BLaER1 treated with 17β-estradiol and CSF1 and Interleukin-3, amounts not matched to agents 10 nM and 100 nM (cell line): ENCODE data around the gene ASPSCR1.

Experiments
- H3K27ac ChIP-seq, 11 experiments: shearing (Covaris generic); formaldehyde crosslinking; 2 replicates each; pipeline ENCODE4 v1.8.1; 2022
- H3K27me3 ChIP-seq, 11 experiments: shearing (Covaris generic); formaldehyde crosslinking; 2 replicates each; pipeline ENCODE4 v1.8.1; 2022
- H3K36me3 ChIP-seq, 11 experiments: shearing (Covaris generic); formaldehyde crosslinking; 2 replicates each; pipeline ENCODE4 v1.8.1; 2022
- H3K4me1 ChIP-seq, 10 experiments: shearing (Covaris generic); formaldehyde crosslinking; 2 replicates each; pipeline ENCODE4 v1.8.1; 2022
- H3K4me2 ChIP-seq, 11 experiments: shearing (Covaris generic); formaldehyde crosslinking; 2 replicates each; pipeline ENCODE4 v1.8.1; 2022
- H3K4me3 ChIP-seq, 10 experiments: shearing (Covaris generic); formaldehyde crosslinking; 2 replicates each; pipeline ENCODE4 v1.8.1; 2022
- H3K9ac ChIP-seq, 11 experiments: shearing (Covaris generic); formaldehyde crosslinking; 2 replicates each; pipeline ENCODE4 v1.8.1; 2022
- H3K9me3 ChIP-seq, 11 experiments: shearing (Covaris generic); formaldehyde crosslinking; replicated peaks in 1 of 11; 2 replicates each; pipeline ENCODE4 v1.8.1; 2022
- H4K20me1 ChIP-seq, 11 experiments: shearing (Covaris generic); formaldehyde crosslinking; 2 replicates each; pipeline ENCODE4 v1.8.1; 2022
- Cebpa-rat ChIP-seq, 11 experiments: shearing (Covaris generic); IDR thresholded peaks; 2 replicates each; pipeline ENCODE4 v1.8.1; 2022

Gene ASPSCR1

GRCh38 chr17:81977211-81977808, at the start of gene ASPSCR1:
ASPSCR1 (plus strand) TSS chr17:81977629; CDS start chr17:81977647, 18 bp downstream.
- Histone ChIP-seq H3K9me3 (peaks cover 8 to 20% (median 19%) of the 10 kb centered on the region in 11 experiments; a peak in 21 of 22 replicates), H3K4me2 (peak within 1 kb of the TSS; percentile 95 to 99 (median 97)), H3K27ac (peak within 1 kb of the TSS; percentile 94 to 99 (median 98)), H3K36me3 (peaks cover 0 to 18% (median 9%) of the 10 kb centered on the region in 11 experiments; a peak in 13 of 22 replicates), H3K9ac (peak within 1 kb of the TSS; percentile 92 to 99 (median 96)), H3K4me3 (peak within 1 kb of the TSS; percentile 70 to 84 (median 76)), H3K4me1 (peaks cover 45 to 58% (median 56%) of the 10 kb centered on the region in 10 experiments), H3K27me3 (peaks cover 31 to 43% (median 38%) of the 10 kb centered on the region in 11 experiments), H4K20me1 (peaks cover 0 to 44% (median 40%) of the 10 kb centered on the region in 11 experiments; a peak in 20 of 22 replicates)
- no peak for TF ChIP-seq Cebpa-rat (IDR thresholded peaks at IDR 0.05)

DNA sequence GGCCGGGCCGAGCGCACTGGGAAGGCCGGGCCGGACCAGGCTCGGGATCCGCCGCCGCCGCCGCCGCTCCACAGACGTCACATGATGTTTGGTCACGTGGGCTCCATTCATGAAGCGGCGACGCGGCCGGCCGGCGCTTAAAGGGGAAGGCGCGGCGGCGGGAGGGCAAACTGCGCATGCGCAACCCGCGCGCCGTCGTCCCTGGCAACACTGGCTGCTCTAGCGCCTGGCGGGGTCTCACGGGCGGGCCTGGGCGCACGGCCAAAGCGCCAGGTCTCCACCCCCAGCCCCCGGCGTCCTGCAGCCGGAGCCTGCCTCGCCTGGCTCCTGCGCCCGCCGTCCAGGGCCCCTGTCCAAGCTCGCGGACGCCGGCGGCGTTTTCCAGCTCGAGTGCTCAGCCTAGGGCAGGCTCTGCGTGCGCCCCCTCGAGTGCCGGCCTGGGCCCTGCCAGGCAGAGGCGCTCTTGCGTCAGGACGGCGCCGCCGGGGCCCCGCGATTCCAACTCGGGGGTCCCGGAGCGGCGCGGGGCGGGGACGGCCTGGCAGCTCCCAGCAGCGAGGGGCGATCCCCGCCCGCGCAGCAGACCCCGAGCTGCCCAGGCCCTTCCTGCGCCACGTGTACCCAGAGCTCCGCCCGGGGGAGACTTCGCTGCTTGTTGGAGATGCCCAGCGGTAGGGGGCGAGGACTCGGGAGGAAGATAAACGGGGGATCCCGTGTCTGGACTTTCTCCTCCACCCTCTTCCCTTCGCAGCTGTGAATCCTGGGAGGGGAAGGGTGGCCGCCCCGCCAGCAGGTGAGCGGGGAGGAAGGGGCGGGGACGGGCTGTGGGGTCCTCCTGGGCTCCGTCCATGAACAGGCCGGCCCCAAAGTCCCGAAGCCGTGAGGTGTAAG, 49.5 kb upstream of the ASPSCR1 start, which contains the start of gene MAFG:
TSS of gene MAFG (minus strand) at position 83 of the 891 bp plus-strand sequence. CDS start 4,550 bp downstream, outside the sequence.
- peak within 1 kb of the TSS; percentile 98 to 100 (median 100) for H3K4me2 ChIP-seq
- H3K9me3 ChIP-seq = no peaks in the 10 kb centered on the region
- peaks cover under 1 to 6% (median 1%) of the 10 kb centered on the region in 11 experiments; a peak in 19 of 22 replicates for H3K36me3 ChIP-seq
- peaks cover 15 to 24% (median 19%) of the 10 kb centered on the region in 11 experiments for H3K27me3 ChIP-seq
- H3K4me3 ChIP-seq = peak within 1 kb of the TSS; percentile 91 to 99 (median 94)
- H3K27ac ChIP-seq = peak within 1 kb of the TSS; percentile 88 to 99 (median 98)
- H3K4me1 ChIP-seq = peaks cover 52 to 84% (median 77%) of the 10 kb centered on the region in 10 experiments
- peaks cover 10 to 72% (median 33%) of the 10 kb centered on the region in 11 experiments; a peak in 18 of 22 replicates for H4K20me1 ChIP-seq
- no peak for TF ChIP-seq Cebpa-rat (IDR thresholded peaks at IDR 0.05)
- peak within 1 kb of the TSS; percentile 89 to 99 (median 96) for H3K9ac ChIP-seq

GRCh38 chr17:81928544-81929252, 48.7 kb upstream of the ASPSCR1 start:
- peak overlapping the region; percentile 88 to 98 (median 97) for H3K4me2 ChIP-seq
- H3K27me3 ChIP-seq = peaks cover 15 to 24% (median 19%) of the 10 kb centered on the region in 11 experiments
- H4K20me1 ChIP-seq = peaks cover 10 to 74% (median 27%) of the 10 kb centered on the region in 11 experiments; a peak in 17 of 22 replicates
- H3K27ac ChIP-seq = peak overlapping the region in 10 of 11 experiments; percentile 93 to 99 (median 98); a peak in 18 of 22 replicates
- peak overlapping the region; percentile 89 to 99 (median 96) for H3K9ac ChIP-seq
- H3K4me1 ChIP-seq = peaks cover 46 to 84% (median 71%) of the 10 kb centered on the region in 10 experiments
- no peaks in the 10 kb centered on the region for H3K9me3 ChIP-seq
- H3K4me3 ChIP-seq = peak overlapping the region; percentile 91 to 99 (median 94)
- H3K36me3 ChIP-seq = peaks cover 0 to 13% (median 8%) of the 10 kb centered on the region in 11 experiments; a peak in 9 of 22 replicates
- TF ChIP-seq Cebpa-rat (IDR thresholded peaks at IDR 0.05) = no peak

DNA sequence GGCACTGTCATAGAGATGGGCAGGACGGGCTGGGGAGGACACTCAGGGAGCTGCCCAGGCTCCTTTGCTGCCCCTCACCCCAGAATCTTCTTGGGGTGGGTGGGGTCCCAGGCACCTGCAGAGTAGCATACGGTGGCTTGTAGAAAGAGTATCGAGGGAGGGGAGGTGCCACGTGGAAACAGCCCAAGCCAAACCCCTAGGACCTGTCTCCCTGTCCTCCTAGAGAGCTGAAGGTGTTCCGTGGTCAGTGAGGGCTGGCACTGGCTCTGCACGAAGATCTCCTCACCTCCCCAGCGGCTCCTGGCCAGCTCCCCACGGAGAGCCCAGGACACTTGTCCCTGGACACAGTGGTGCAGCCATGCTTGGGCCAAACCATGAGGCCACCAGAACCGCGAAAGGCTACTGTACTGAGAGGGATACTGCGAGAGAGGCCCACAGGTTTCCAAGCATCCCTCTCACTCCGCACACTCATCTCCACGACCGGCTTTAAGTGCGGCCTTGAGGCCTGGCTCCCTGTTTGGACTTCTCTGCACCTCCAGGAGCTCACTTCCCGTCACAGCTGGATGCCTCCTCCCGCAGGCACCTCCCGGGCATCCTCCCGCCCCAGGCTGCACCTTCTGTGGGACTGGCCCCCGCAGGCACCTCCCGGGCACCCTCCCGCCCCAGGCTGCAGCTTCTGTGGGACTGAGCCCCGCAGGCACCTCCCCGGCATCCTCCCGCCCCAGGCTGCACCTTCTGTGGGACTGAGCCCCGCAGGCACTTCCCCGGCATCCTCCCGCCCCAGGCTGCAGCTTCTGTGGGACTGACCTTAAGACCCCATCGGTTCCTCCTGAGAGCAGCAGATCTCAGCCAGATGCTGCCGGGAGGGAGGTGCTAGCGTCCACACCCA, 47.9 kb upstream of the ASPSCR1 start:
- Histone ChIP-seq H3K36me3 (peaks cover 0 to 20% (median 15%) of the 10 kb centered on the region in 11 experiments; a peak in 11 of 22 replicates), H3K27ac (no peak overlapping the region), H3K4me3 (peak overlapping the region in 6 of 10 experiments; percentile 91 to 98 (median 94); a peak in 9 of 20 replicates), H3K4me1 (peaks cover 38 to 81% (median 65%) of the 10 kb centered on the region in 10 experiments), H4K20me1 (peaks cover 10 to 81% (median 23%) of the 10 kb centered on the region in 11 experiments; a peak in 17 of 22 replicates), H3K27me3 (peaks cover 15 to 24% (median 19%) of the 10 kb centered on the region in 11 experiments), H3K9me3 (no peaks in the 10 kb centered on the region), H3K4me2 (peak overlapping the region; percentile 88 to 98 (median 97)), H3K9ac (peak overlapping the region in 5 of 11 experiments; percentile 94 to 99 (median 97); a peak in 11 of 22 replicates)
- no peak for TF ChIP-seq Cebpa-rat (IDR thresholded peaks at IDR 0.05)

DNA sequence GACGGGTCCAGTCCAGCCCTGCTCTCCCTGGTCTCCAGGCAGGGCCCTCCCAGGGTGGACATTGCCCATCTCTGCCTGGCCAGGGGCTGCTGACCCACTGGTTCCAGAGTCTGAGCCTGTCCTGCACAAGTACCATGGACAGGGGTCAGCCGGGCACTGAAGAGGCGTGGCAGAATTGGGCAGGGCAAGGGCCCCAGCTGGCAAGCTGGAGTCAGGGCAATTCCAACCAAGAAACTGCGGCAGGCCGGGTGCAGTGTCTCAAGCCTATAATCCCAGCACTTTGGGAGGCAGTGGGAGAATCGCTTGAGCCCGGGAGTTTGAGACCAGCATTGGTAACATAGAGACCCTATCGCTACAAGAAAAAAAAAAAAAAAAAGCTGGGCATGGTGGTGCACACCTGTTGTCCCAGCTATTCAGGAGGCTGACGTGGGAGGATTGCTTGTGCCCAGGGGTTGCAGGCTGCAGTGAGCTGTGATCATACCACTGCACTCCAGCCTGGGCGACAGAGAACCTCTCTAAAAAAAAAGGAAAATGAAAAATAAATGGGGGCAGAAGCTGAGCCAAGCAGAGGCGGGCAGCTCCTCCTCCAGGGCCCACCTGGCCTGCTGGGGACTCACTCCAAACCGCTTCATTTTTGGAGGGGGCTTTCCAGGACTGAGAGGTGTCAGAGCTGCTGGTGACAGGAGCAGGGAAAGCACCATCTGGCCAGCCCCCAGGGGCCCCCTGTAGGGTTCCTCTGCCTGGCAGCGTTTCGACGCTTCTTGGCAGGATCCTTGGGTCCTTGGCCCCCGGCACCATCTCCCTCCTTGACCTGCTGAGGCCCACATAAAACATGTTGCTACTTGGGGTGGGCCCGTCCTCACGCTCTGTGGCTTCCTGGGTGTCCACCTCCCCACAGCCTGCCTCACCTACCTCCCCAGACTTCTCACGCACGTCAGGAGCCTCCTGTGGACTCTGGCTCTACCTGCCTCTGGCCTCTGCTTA, 47.0 kb upstream of the ASPSCR1 start:
- H4K20me1 ChIP-seq = peaks cover 8 to 83% (median 27%) of the 10 kb centered on the region in 11 experiments; a peak in 15 of 22 replicates

DNA sequence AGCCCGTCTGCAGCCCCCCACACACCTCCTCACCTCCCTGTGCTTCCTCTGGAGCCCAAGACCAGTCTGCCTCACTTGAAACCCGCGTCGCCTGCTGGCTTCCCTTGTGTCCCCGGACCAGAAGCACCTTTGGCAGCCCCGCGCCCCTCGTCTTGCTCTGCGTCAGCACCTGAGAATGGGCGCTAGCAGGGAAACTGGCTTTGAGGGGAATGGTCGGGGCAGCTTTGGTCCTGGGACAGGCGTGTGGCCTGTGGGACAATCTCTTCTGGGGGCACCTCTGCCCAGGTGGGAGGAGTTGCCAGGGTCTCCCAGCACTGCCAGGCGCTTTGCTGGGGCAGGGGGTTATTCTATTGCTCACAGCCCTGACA, 46.3 kb upstream of the ASPSCR1 start:
- TF ChIP-seq Cebpa-rat (IDR thresholded peaks at IDR 0.05) = no peak
- H3K4me3 ChIP-seq = no peak overlapping the region
- H3K27me3 ChIP-seq = peaks cover 15 to 24% (median 19%) of the 10 kb centered on the region in 11 experiments
- no peaks in the 10 kb centered on the region for H3K9me3 ChIP-seq
- H3K4me2 ChIP-seq = peak overlapping the region in 10 of 11 experiments; percentile 16 to 97 (median 61); a peak in 19 of 22 replicates
- peaks cover 28 to 81% (median 64%) of the 10 kb centered on the region in 10 experiments for H3K4me1 ChIP-seq
- H3K27ac ChIP-seq = no peak overlapping the region
- peaks cover 0 to 31% (median 18%) of the 10 kb centered on the region in 11 experiments; a peak in 11 of 22 replicates for H3K36me3 ChIP-seq
- H3K9ac ChIP-seq = peak overlapping the region in 2 of 11 experiments; percentile 38 to 52; a peak in 2 of 22 replicates
- H4K20me1 ChIP-seq = peaks cover 1 to 82% (median 27%) of the 10 kb centered on the region in 11 experiments; a peak in 14 of 22 replicates

More for the DNA sequence above, 47.0 kb upstream of the ASPSCR1 start:
- Histone ChIP-seq H3K4me1 (peaks cover 29 to 81% (median 64%) of the 10 kb centered on the region in 10 experiments), H3K4me2 (peak overlapping the region in 10 of 11 experiments; percentile 16 to 97 (median 61); a peak in 18 of 22 replicates), H3K9me3 (no peaks in the 10 kb centered on the region), H3K9ac (peak overlapping the region in 3 of 11 experiments; percentile 32 to 52 (median 38); a peak in 3 of 22 replicates), H3K27ac (no peak overlapping the region), H3K27me3 (peaks cover 15 to 24% (median 19%) of the 10 kb centered on the region in 11 experiments), H3K36me3 (peaks cover 0 to 28% (median 18%) of the 10 kb centered on the region in 11 experiments; a peak in 11 of 22 replicates), H3K4me3 (no peak overlapping the region)
- TF ChIP-seq Cebpa-rat (IDR thresholded peaks at IDR 0.05) = no peak
